HG03457 (cell line): ENCODE results near the gene PDE1C.

Experiments
- ATAC-seq: cut with Tn5 transposase; IDR thresholded peaks from one replicate; pipeline ENCODE4 v1.9.1; 2021; ENCODE audit warnings: moderate number of reproducible peaks; ENCODE audit not compliant: unreplicated experiment

Gene PDE1C

DNA sequence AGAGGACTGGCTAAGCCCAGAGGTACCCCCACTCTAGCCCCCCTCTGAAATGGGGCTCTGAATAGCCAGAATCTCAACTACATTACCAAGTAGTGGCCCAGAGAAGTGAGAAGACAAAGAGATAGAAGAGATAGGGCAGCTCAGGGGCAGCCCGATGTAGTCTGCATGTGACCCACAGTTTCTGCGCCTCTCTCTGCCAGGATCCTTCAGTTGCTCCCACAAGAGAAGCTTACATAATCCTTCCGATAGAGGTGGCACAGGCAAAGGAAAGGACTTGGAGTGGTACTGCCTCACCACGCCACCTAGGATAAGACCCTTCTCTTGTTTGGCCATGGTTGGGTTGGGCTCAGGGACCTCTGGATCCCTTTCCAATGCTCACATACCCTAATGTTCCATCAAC is 5.4 kb upstream of the PDE1C start:
- ATAC-seq, result no peak

DNA sequence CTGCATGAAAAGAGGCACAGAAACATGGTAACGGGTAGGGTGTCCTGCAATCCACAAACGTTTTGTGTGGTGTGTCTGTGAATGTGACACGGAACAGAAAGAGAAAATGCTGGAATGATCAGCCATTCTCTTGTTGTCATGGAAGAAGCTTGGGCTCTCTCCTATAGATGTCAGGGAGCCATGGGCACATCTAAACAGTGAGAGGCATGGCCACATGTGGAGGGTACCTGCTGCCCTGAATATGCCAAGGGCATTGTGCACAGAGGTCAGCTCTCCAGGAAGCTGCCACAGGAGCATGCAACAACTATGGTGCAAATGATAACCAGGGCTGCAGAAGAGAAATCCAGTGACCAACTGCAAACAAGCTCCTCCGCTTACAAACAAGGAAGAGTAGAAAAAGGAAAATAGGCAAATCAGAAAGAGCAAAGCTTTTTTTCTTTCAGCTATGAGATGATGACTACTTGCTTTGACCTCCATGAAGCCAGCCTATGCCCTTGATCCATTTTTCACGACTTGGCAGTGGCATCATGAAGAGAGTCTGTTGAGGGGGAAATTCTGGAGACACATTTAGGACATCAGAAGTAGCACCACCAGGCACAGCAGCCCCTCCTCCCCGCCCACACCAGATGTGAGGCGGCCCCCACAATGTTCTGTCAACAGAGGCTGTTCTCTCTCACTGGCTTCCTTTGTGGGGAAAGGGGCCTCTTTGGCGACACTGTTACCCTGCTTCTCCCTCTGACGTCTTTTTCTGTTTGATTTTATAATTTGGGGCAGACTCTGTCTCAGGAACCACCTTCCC is 4.8 kb upstream of the PDE1C start:
- ATAC-seq, result no peak

DNA sequence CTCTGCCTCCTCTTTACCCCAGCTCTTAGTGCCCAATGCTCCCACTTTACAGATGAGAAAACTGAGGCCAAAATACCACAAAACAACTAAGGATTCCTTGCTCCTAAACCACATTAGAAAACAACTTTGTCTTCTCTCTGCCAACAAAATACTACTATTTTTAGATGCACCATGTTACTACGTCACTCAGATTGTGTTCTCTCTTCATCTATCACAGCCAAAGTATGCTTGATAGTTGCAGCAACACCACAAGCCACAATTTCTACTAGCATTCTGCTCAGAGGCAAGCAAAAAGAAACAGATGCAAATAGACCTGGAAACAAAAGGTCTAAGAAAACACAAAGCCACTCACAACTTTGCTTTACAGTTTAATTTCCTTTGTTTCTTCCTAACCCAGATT is 3.3 kb upstream of the PDE1C start:
- no peak for ATAC-seq

DNA sequence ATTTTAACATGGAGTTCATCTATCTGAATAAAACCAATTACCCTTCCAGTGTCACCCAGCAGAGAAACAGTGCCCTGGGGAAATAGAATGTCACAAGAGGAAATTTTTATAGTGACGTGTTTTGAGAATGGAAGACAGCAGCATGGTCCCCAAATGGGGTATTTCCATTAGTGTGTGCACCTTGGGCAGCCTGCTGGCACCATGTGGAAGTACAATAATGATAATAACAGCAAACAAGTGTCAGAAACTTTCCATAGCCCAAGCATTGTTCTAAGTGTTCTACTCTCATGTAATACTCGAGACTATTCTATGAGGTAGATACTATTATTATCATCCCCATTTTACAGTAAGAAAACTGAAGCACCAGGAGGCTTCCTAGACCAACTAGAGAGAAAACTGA is 2.2 kb upstream of the PDE1C start:
- no peak for ATAC-seq

DNA sequence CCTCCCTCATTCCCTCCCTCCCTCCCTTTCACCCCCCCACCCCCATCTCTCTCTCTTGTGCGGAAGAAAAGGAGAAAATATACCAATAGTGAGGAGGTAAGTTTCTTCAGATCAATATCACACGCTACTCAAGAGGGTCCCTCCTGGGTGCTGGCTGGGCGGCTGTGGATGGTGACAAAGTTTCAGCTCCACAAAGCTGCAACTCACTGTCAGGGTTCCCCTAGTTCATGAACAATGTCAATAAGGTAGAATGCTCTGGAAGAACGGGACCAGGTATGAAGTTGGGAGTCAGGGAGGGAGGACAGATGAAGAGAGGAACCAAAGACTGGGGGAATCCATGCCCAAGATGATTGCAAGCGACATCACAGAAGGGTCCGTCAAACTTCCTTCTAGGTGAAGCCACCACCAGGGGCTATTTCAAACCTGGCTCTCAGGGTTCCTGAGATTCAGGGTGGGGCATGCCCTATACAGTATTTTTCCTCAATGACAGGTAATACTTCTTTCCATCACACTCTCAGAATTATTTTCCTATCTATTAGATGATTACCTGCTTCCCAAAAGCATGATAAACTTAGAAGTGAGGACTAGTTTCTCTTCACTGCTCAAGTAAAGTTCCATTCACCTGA is 1.4 kb upstream of the PDE1C start:
- ATAC-seq, result no peak

DNA sequence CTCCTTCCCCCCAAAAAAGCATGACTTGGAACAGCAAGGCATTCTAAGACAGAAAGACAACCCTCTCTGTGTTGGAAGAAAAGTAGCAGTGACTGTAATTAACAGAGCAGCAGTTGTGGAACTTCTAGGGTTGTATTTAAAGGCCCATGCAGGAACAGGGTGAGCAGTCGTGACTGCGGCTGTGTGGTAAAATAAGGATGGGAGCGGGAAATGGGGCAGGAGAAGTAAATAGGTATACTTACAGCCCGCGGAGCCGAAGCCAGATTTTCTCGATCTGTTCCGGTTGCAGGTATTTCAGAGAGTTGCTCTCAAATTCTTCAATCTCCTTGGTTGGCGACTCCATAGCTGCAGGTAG is 179 bp downstream of the PDE1C start:
- no peak for ATAC-seq

DNA sequence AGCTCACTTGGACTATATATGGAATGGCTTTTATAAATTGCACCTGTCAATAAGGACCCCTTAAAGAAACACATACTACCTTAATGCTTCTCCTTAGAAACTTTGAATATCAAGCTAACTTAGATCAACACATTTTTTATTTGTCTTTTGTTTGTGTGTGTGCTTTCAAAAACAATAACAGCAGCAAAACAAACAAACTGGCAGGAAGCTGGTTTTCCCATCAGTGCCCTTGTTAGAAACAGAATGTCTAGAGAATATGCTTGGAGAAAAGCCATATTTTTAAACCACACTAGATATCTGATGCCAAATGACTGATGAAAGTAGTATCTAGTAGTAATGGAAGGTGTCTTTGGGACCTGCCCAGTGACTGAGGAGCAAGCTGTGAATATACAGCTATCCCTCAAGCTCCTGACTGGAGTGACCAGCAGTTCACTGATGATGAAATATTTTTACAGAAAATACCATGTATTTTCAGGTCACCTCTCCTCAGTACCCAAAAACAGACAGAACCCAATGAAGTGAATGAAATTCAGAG is 1.0 kb downstream of the PDE1C start:
- no peak for ATAC-seq

DNA sequence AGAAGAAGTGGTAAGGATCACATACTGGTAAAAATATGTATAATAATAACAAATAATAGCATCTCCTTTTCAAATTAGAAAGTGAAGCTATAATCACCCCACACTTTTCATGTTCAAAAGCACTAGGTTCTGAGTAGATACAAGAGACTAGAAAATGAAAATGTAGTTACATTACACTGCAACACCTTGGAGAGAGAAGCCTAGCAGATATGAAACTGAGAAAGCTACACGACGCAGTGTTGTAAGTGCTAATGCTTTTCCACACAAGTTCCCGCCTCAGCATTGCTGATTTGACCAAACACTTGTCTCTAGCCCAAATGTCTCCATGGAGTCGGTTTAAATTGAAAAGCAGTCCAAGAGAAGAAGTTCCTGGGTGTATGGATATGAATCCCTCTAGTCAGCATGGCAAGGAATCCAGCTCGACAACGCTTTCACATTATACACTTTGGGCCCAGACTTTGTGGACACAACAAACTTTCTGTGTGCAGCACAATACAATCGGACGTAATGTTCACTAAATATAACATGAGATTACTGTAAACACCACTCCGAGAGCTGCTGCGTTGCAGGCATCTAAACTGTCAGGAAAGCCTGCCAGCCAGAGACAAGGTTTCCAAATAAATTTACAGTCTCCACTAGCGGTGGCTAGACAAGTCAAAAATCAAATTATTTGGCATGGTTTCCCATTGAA is 1.7 kb downstream of the PDE1C start:
- no peak for ATAC-seq

DNA sequence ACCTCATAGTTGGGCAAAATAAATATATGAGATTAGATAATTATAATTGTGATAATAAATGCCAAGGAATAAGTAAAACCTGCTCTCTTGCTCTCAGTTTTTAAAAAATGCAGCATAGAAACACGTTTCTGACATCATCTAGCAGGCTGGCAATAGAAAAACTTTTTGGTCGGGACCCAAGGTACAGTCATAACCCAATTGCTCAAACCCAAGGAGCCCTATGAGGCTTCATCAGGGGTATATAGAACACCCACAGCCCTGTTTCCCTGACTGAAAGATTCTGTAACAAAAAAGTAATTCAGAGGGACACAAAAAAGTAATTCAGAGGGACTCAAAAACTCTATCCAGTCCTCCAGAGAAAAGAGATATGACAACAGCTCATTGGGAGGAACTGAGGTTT is 3.8 kb downstream of the PDE1C start:
- ATAC-seq, result no peak

DNA sequence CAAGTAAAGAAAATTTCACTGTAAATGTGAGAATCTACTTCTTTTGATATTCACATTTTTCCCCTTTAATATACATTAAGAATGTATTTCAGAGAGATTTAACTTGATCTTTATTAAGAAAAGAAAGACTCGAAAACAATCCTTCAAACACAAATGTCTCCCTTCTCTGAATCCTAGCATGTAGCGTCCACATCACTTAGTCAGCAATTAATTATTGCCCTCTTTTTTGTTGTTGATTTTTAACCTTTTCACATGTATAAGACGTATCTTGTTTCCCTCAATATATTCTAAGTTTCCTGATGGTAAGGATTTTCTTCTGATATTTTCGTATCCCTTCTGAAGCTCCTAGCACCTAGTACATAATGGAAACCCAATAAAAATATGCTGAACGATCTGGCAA is 6.6 kb downstream of the PDE1C start:
- ATAC-seq, result no peak

DNA sequence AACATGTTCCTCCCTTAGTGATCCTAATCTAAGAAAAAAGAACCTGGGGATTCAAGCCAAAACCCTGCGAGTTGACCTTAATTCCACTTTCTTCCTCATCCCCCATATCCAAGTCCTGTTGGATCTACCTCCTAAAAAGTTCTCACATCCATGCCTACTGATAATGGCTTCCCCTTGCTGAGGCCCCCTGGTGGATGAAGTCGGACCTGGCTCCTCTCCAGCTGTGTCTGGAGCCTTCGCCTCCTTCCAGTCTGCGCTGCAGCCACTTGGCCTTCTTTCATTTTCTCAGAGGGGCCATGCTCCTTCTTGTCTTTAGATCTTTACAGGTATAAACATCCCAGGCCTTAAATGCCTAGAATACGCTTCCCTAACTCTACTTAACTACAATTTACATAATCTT is 8.1 kb downstream of the PDE1C start:
- no peak for ATAC-seq

DNA sequence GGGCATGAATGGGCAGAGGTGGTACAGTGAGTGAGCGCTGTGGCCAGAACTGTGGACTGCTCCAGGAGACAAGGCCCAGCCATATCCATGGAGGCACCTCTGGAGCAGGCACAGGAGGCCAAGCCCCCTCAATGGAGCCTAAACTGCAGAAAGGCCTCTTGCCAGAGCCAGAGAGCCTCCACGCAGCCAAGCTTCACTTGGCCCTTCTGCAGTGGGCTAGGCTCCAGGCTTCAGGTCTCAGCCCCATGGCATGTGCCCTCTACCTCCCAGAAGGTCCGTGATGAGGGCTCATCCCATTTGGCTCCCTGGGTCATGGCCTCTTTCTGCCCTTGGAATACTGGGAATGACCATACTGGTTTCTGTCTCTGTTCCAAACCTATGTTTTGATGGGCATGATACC is 8.9 kb downstream of the PDE1C start:
- ATAC-seq, result no peak

DNA sequence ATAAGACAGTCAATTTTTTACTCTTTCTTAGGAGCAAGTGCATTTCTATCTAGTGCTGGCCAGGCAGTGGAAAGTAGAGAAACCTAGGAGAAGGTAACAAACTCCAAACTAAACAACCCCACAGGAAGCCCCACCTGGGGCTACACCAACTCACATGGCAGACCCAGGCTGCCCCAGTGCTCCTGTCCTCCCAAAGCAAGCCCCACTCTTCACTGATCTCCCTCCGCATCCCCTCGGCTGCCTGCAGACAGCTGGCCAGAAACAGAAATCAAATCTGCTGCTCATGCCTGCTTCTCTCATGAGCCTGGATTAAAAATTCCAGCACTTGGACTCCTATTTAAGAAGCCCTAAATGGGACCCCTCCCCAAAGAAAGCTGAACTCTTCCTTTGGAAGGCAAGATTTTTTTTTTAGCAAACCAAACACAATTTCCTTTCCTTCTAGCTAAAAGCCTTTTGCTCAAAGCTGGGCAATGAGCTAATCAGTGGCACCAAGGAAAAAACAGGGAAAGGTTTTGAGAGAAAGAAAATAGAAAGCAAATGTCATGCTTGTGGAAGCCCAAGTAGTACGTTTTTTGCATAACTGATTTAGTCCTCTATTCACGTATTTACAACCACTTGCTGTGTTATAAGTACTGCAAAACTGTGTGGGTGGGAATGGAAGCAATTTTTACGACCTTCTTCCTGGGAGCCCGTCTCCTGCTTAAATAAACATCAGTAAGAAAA is 10.8 kb downstream of the PDE1C start:
- ATAC-seq, result no peak

DNA sequence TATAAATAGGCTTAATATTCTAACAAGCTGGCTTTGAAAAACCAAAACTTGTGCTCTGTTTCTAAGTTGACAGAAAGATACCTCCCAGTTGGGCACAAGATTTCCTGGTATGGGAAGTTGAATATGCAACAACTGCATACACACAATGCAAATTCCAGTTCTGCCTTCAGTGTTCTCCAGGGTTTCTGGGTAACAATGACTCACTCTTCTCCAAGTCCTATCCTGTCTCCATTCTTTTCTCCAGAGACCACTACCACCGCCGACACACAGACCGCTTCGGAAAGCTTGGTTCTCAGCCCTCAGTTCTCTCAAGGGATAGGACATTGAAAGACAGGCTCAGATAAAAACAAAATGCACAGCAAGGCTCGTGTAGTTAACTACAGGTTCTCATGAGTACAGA is 12.2 kb downstream of the PDE1C start:
- ATAC-seq, result no peak

DNA sequence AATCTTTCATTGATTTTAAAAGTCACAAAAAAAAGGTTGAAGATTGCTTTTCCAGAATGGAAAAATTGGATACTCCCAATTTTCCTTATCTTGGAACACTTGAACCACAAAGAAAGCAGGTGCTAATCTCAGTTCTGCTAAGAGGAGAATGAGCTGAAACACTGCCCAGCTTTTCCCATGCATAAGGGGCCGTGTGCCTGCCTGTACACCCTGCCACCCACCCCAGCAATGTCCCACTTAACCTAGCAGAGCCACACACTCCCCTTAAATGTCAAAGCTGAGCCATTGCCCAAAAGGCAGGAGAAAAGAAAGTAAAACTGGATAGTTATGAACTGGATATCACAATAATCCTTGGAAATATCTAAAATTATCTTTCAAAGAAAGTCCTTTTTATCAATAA is 13.4 kb downstream of the PDE1C start:
- ATAC-seq, result no peak

DNA sequence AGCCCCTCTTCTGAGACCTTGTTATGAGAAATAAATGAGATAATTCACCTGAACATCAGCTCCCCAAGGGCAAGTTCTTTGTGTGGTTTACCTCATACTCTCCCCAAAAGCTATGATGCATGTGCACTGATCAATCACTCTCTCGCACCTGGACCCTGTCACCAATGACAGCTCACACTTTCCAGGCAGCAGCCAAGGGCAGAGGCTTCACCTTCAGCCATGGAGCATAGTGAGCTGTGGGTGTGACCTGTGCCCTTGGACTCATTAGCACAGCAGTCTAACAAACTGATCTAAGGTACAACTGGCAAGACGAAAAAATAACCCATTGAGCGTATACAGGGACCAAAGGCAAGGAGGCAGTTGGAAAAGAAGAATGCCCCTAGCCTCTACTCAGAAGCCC is 17.0 kb downstream of the PDE1C start:
- no peak for ATAC-seq

DNA sequence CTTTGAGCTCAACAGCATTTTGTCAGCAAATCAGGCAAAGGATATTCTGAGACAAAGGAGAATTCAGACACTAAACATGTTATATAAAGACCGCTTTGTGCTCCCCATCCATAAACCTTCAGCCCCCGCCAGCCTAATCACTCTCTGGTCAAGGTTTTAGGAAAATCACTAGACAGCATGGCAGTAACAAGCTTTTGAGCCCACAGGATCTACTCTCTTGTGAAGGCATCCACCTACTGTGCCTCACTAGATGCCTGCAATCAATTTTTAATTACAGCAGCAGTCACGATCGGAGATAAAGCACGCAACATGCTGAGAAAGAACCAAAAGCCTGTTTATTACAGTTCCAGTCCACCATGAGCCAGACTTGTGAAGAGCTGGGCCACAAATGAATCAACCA is 19.1 kb downstream of the PDE1C start:
- no peak for ATAC-seq

DNA sequence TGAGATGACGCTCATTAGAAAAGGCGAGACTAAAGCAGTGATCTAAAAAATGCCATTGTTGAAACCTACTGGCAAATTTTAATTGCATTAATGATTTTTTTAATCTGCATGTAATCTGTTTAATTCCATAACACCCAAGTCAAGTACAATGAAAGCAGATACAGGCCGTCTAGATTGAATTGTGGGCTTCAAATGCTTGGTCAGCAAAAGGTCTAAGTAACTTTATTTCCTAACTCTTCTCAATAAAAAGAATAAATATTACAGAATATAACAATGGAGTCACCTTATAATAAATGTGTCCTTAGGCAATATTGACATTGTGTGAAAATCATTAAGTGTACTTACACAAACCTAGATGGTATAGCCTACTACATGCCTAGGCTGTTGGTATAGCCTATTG is 20.6 kb downstream of the PDE1C start:
- ATAC-seq, result no peak

DNA sequence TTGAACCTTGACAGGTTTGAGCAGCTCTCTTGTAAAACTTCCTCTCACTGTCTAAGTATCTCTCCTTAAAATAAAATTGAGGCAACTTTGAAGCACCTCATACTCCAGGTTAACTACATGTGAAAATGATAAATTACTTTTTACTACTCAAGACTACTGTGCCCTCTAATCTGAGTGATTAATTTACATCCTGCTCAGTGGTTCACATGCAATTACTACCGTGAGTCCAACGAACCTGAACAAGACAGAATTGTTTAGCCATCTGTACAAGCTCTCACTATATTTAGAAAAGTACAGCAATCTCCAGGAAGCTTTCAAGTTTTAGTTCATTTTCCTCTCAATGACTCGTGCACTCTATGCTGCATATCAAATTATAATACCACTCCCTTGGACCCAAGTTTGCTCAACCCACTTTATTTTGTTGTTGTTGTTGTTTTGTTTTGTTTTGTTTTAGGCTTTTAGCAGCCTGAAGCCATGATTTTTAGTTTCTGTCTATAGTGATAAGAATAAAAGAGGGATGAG is 21.2 kb downstream of the PDE1C start:
- no peak for ATAC-seq

DNA sequence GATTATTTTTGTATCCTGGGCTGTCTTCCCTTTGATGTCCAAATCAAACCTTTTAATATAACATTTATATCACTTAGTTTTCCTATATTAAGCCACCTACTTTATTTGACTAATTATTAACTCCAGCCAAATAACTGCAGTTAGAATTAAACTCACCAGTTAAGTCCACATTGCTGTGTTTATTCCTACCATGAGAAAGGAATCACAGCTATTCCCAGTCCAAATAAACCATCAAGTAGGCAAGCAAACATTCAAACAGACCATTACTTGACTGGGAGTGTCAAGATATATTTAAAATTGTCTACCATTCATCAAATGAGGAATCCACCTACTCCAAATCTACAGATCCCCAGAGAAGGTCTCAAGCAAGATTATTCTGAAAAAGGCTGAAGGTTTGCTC is 22.4 kb downstream of the PDE1C start:
- no peak for ATAC-seq

DNA sequence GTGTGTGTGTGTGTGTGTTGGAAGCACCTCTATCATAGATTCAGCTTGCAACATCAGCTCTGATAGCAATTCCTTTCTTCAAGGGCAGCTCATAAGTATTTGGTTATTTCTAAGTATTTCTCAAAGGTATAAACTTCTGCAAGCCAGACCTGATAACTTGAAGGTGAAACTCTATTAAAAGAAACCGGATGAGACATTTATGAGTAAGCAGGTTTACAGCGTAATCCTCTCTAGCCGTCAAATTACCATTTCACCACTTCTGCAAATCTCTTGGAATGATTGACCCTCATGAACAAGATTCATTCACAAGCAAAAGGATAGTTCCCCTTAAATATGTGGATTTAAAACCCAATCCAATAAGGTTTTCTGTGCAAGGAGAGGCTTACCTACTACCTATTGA is 23.1 kb downstream of the PDE1C start:
- ATAC-seq, result no peak
